Measurements from ENCODE around the gene THOC1. TPM values are rescaled to one million over a fixed set of nuclear protein-coding genes. Genes with fewer than 3 reads are reported as not detected.

Gene THOC1
- total RNA-seq, 1 donor from 2014 or later: 241 TPM

DNA sequence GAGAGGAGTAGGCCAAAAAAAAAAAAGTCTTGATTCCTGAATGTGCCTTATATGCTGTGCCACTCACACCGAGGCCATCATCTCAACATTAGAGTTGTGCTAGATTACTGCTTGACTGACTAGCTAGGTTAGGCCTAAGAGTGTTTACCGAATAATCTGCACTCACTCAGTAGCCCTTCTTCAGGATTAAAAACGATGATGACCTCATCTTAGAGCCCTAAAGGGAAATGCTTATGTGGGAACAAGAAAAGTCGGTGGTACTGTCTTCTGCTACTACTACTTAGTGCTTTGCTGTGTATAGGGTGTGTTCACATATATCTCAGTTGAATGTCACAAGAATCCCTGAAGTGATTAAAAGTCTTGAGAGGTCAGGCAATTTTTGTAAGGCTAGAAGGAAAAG, 54.3 kb downstream of the THOC1 start:
- H2AFZ ChIP-seq (replicated peaks): no peak overlapping the region
- Mint-ChIP-seq H3K27me3 (ENCODE audit: insufficient read depth, low read depth) (no peaks in the 10 kb centered on the region), H3K9me3 (no peaks in the 10 kb centered on the region), H3K4me3 (no peak overlapping the region), H3K36me3 (peaks cover 54% of the 10 kb centered on the region), H3K4me1 (peaks cover 6% of the 10 kb centered on the region), H3K27ac (no peak overlapping the region)
- H3K36me3 ChIP-seq: peaks cover 20% of the 10 kb centered on the region
- H3K27me3 ChIP-seq: no peaks in the 10 kb centered on the region
- no peak overlapping the region for H3K9ac ChIP-seq
- H3K4me1 ChIP-seq: no peaks in the 10 kb centered on the region
- H3K9me3 ChIP-seq (ENCODE audit: low read depth): no peaks in the 10 kb centered on the region
- H4K20me1 ChIP-seq (ENCODE audit: low read depth): peaks cover 13% of the 10 kb centered on the region
- TF ChIP-seq EZH2 (IDR thresholded peaks at IDR 0.05) (no peak), CTCF (IDR thresholded peaks at IDR 0.05) (no peak), EZH2phosphoT487 (IDR thresholded peaks at IDR 0.05) (no peak)
- H3K27ac ChIP-seq: no peak overlapping the region
- peaks cover 10% of the 10 kb centered on the region for H3F3A ChIP-seq (ENCODE audit: low read depth)
- H3K4me3 ChIP-seq: no peak overlapping the region
- peaks cover 6% of the 10 kb centered on the region for H3K79me2 ChIP-seq (ENCODE audit: low read depth)
- no peak overlapping the region for H3K4me2 ChIP-seq
- DNase-seq (ENCODE audit: low spot score): no peak

GRCh38 chr18:212780-213179, 55.1 kb downstream of the THOC1 start:
- H3K27ac ChIP-seq: no peak overlapping the region
- peaks cover 3% of the 10 kb centered on the region for H3F3A ChIP-seq (ENCODE audit: low read depth)
- peaks cover 12% of the 10 kb centered on the region for H4K20me1 ChIP-seq (ENCODE audit: low read depth)
- H3K9me3 ChIP-seq (ENCODE audit: low read depth): no peaks in the 10 kb centered on the region
- TF ChIP-seq CTCF (IDR thresholded peaks at IDR 0.05): peak; percentile 14
- no peak for TF ChIP-seq EZH2 (IDR thresholded peaks at IDR 0.05)
- no peak for TF ChIP-seq EZH2phosphoT487 (IDR thresholded peaks at IDR 0.05)
- peaks cover 6% of the 10 kb centered on the region for H3K4me1 Mint-ChIP-seq
- no peak overlapping the region for H3K4me3 Mint-ChIP-seq
- no peak overlapping the region for H2AFZ ChIP-seq (replicated peaks)
- no peak overlapping the region for H3K9ac ChIP-seq
- no peaks in the 10 kb centered on the region for H3K27me3 ChIP-seq
- H3K27me3 Mint-ChIP-seq (ENCODE audit: insufficient read depth, low read depth): no peaks in the 10 kb centered on the region
- no peaks in the 10 kb centered on the region for H3K9me3 Mint-ChIP-seq
- H3K27ac Mint-ChIP-seq: no peak overlapping the region
- no peak overlapping the region for H3K4me2 ChIP-seq
- H3K4me1 ChIP-seq: no peaks in the 10 kb centered on the region
- DNase-seq (ENCODE audit: low spot score): no peak
- H3K4me3 ChIP-seq: no peak overlapping the region
- H3K36me3 ChIP-seq: peaks cover 21% of the 10 kb centered on the region
- H3K36me3 Mint-ChIP-seq: peaks cover 50% of the 10 kb centered on the region
- H3K79me2 ChIP-seq (ENCODE audit: low read depth): peaks cover 11% of the 10 kb centered on the region

DNA sequence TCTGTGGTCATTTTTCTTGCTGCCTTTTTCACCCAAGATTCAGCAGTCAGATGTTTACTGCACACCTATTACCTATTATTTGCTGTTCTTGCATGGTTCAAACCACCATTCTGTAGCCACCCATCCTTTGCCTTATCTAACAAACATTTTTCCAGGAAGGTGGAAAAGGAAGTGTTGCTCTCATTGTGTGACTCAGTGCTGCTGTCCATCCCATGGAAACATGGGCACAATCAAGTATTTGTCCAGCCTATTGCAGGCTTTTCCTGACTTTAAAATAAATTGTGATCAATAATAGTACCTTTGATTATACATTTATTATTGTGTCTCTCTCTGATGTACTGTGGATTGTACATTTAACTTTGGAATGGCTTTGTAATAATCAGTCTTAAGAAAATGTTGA, 56.3 kb downstream of the THOC1 start:
- Histone ChIP-seq H3K79me2 (ENCODE audit: low read depth) (peaks cover 11% of the 10 kb centered on the region), H2AFZ (replicated peaks) (no peak overlapping the region), H3F3A (ENCODE audit: low read depth) (no peaks in the 10 kb centered on the region), H3K4me1 (no peaks in the 10 kb centered on the region), H3K4me2 (no peak overlapping the region), H3K4me3 (no peak overlapping the region), H3K36me3 (peaks cover 21% of the 10 kb centered on the region), H3K9ac (no peak overlapping the region), H4K20me1 (ENCODE audit: low read depth) (peaks cover 8% of the 10 kb centered on the region), H3K27ac (no peak overlapping the region), H3K27me3 (no peaks in the 10 kb centered on the region), H3K9me3 (ENCODE audit: low read depth) (no peaks in the 10 kb centered on the region)
- DNase-seq (ENCODE audit: low spot score): no peak
- Mint-ChIP-seq H3K9me3 (no peaks in the 10 kb centered on the region), H3K27ac (no peak overlapping the region), H3K4me1 (no peaks in the 10 kb centered on the region), H3K4me3 (no peak overlapping the region), H3K27me3 (ENCODE audit: insufficient read depth, low read depth) (no peaks in the 10 kb centered on the region), H3K36me3 (peaks cover 42% of the 10 kb centered on the region)
- TF ChIP-seq EZH2phosphoT487 (IDR thresholded peaks at IDR 0.05) (no peak), CTCF (IDR thresholded peaks at IDR 0.05) (no peak), EZH2 (IDR thresholded peaks at IDR 0.05) (no peak)
